Right cardiac atrium (tissue), 5 donors: ENCODE results near the gene KLK14. TPM values are rescaled to one million over a fixed set of nuclear protein-coding genes. Genes with fewer than 3 reads are reported as not detected.

Experiments
- ATAC-seq, 2 donors: fragments of 200-7000 bp; cut with Tn5 transposase; one replicate each; pipeline versions ENCODE4 v1.8.0 to v1.9.1; 2020; ENCODE audit warnings: moderate library complexity in 2 of 2, mild to moderate bottlenecking in 1 of 2
- DNase-seq, 3 donors: peaks; one replicate each; pipeline ENCODE4 v3.0.0-alpha.2; 2020
- H3K27ac ChIP-seq: one replicate; pipeline ENCODE4 v1.5.1; 2013; ENCODE audit warnings: mild to moderate bottlenecking, low read length, control low read depth, moderate library complexity
- H3K27me3 ChIP-seq: one replicate; pipeline ENCODE4 v1.6.1; 2013; ENCODE audit not compliant: control insufficient read depth, insufficient read depth
- H3K4me1 ChIP-seq: one replicate; pipeline ENCODE4 v1.6.1; 2013; ENCODE audit warnings: low read length; ENCODE audit not compliant: control insufficient read depth, insufficient read depth
- H3K4me3 ChIP-seq: one replicate; pipeline ENCODE4 v1.5.1; 2013; ENCODE audit warnings: low read length, control low read depth
- H3K9me3 ChIP-seq: one replicate; pipeline ENCODE4 v1.6.1; 2013; ENCODE audit warnings: low read length; ENCODE audit not compliant: control insufficient read depth
- WGBS: extraction: QIAGEN DNeasy Blood & Tissue Kit; methylation state at CpG from one replicate; pipeline ENCODE4 v1.1.7; 2013; 5-methylcytosine and 5-hydroxymethylcytosine counted together
- intact Hi-C, 4 donors: fragments of 100-400 bp; cut with DNase I; formaldehyde crosslinking; loops; one replicate each; pipeline versions ENCODE4 v1.11.0 to v1.14.0; 2022 to 2023
- polyA plus RNA-seq: library from polyadenylated mRNA; stranded (reverse); fragments of 200-250 nt; gene quantifications from one replicate; pipeline ENCODE4 v1.2.3, GENCODE V29; 2013
- total RNA-seq, 4 donors: library from RNA; stranded (reverse); fragmentation: NEBNext Ultra II Directional; extraction: Animal tissue kit (Norgen Biotek cat#: 25700); gene quantifications; one replicate each; pipeline ENCODE4 v1.2.1, GENCODE V29; 2021
- donor health status: healthy with polysubstance abuse.
- donor health status: DM: no; HTN: yes; CAD: no.
- donor health status: DM: no; HTN: no; CAD: no.
- donor health status: DM: no; HTN: yes; CAD: no; lungs with severe emphysema.
- donor health status: DM: yes; HTN: yes; CAD: no.

KLK14 gene
- total and polyA plus RNA-seq, 5 donors = 0.31 to 1.0 TPM; not detected in 3

DNA sequence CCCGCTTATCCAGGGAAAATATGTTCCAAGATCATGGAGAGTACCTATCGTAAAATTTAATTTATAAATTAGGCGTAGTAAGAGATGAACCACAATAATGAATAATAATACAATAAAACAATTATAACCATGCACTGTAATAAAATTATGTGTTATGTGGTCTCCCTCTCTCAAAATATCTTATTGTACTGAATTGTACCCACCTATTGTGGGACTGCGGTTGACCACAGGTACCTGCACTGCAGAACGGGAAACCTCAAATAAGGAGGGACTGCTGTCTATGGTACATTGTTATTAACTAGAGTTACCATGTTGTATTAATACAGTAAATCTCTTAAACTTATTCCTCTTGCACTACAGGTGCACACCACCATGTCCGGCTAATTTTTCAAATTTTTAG, 42.5 kb downstream of the KLK14 start:
- H3K27ac ChIP-seq = no peak overlapping the region
- no peaks in the 10 kb centered on the region for H3K27me3 ChIP-seq
- ATAC-seq (no peak), DNase-seq (no peak)
- intact Hi-C loops = no loop called here
- no peaks in the 10 kb centered on the region for H3K4me1 ChIP-seq
- H3K9me3 ChIP-seq = no peaks in the 10 kb centered on the region
- no peak overlapping the region for H3K4me3 ChIP-seq
- 91% methylated on average over 6 of the region's 6 CpGs for WGBS

DNA sequence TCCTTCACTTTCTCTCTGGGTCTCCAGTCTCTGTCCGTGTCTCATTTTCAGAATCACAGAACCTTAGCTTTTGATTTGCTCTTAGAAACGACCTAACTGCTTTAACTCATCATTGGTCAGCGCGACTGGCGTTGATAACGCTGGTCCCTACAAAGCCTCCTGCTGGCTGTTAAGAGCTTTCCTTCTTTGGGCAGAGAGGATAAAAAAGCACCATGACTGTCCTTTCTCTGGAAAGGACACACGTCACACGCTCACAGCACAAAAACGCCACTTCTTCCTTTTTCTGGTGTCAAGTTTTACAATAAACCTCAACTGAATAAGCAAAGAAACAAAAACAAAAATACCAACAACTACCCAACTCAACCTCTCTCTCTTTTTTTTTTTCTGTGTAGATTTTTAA, 46.2 kb downstream of the KLK14 start:
- H3K27me3 ChIP-seq = no peaks in the 10 kb centered on the region
- 29% methylated on average over 9 of the region's 9 CpGs for whole genome bisulfite sequencing
- H3K4me1 ChIP-seq = no peaks in the 10 kb centered on the region
- ATAC-seq (no peak), DNase-seq (no peak)
- H3K9me3 ChIP-seq = no peaks in the 10 kb centered on the region
- H3K27ac ChIP-seq = no peak overlapping the region
- H3K4me3 ChIP-seq = no peak overlapping the region
- intact Hi-C loops = no loop called here

DNA sequence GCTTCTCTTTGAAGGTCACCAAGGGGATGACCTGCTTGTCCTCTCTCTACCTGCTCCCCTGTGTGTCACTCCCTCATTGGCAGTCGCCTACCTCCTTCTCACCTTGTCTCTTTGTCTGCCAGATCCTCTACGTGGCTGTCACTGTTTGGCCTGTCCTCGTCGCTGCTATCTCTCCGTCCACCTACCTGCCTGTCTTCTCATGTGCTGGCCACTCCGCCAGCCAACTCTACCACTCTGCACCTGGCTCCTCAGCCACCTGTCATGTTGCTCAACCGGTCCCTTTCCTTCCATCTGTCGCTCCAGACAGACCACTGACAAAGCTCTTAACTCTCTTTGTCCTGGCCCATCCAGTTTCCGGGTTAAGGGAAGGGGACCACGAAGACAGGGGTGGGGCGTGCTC, 48.0 kb downstream of the KLK14 start, which contains the start of gene KLK12:
Gene KLK12 (minus strand): TSS at position 299 of the 400 bp plus-strand sequence. CDS start 381 bp downstream, outside the sequence.
- no peak for ATAC-seq
- WGBS = 46% methylated on average over 11 of the region's 11 CpGs
- Histone ChIP-seq H3K4me1 (no peaks in the 10 kb centered on the region), H3K27ac (no peak within 1 kb of the TSS), H3K4me3 (no peak within 1 kb of the TSS), H3K9me3 (no peaks in the 10 kb centered on the region), H3K27me3 (no peaks in the 10 kb centered on the region)
- DNase-seq = no peak
- intact Hi-C loops = no loop called here

DNA sequence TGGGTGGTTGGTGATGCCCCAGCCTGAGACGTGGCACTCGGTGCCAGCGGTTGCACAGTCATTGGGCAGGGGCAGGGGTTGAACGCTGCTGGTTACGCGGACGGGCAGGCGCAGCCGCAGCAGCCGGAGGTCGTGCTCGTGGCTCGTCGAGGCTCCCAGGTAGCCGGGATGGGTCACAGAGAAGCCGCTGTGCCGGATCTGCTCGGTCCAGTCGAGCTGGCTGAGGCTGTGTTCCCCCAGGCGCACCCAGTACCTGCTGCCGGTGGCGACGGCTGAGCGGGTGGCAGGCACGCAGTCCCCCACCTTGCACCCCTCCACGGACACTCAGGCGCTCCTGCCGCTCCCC, 50.8 kb downstream of the KLK14 start:
- ATAC-seq (no peak), DNase-seq (no peak)
- no peak overlapping the region for H3K4me3 ChIP-seq
- 90% methylated on average over 28 of the region's 28 CpGs for WGBS
- H3K9me3 ChIP-seq = no peaks in the 10 kb centered on the region
- intact Hi-C loops = no loop called here
- no peaks in the 10 kb centered on the region for H3K27me3 ChIP-seq
- no peaks in the 10 kb centered on the region for H3K4me1 ChIP-seq
- no peak overlapping the region for H3K27ac ChIP-seq

DNA sequence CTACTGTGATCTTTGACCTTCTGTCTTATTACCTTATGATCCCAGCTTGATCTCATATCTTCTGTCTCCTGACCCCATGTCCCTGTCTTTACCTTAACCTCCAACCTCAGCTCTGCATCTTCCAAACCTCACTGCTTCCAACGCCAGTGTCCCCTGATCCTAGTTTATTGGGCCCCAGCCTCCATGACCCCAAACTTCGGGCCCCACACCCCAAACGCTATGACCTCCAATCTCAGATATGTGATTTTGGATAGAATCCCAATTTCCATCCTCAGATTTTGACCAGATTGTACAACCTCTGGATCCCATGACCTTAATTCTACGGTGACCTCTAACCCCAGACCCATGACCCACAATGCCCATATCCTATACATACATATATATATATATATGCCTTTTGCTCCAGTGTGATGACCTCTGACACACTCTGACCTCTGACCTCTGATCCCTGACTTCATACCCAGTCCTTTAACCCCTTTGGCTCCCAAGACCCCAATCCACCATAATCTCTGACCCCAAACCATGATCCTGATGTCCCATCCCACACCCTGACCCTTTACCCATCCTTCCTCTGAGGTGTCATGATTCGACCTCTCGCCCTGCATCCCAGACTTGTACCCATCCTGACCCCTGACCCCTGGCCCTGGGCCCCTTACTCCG, 51.3 kb downstream of the KLK14 start:
- 85% methylated on average over 7 of the region's 7 CpGs for whole genome bisulfite sequencing
- ATAC-seq (no peak), DNase-seq (no peak)
- Histone ChIP-seq H3K27me3 (no peaks in the 10 kb centered on the region), H3K4me3 (no peak overlapping the region), H3K9me3 (no peaks in the 10 kb centered on the region), H3K4me1 (no peaks in the 10 kb centered on the region), H3K27ac (no peak overlapping the region)
- intact Hi-C loops = no loop called here

DNA sequence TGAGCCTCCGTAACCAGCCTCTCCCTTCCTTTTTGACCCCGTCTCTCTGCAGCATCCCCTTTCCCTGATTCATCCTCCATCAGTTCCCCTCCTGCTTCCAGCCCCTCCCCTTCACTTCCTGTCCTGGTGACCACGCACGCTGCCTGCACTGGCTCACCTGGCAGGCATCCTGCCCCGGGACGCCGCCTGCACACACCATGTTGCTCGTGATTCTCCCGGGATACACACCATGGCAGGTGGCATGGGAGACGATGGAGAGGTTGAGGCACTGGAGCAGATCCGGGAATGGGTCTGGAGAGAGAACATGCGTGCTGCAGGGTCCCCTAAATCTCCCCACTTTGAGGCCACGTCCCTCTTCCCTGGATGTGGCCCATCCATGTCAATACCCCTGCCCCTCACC, 52.1 kb downstream of the KLK14 start:
- Histone ChIP-seq H3K27me3 (no peaks in the 10 kb centered on the region), H3K27ac (no peak overlapping the region), H3K4me1 (no peaks in the 10 kb centered on the region), H3K9me3 (no peaks in the 10 kb centered on the region), H3K4me3 (no peak overlapping the region)
- no peak for ATAC-seq
- WGBS = 77% methylated on average over 13 of the region's 13 CpGs
- no peak for DNase-seq
- intact Hi-C loops = no loop called here

DNA sequence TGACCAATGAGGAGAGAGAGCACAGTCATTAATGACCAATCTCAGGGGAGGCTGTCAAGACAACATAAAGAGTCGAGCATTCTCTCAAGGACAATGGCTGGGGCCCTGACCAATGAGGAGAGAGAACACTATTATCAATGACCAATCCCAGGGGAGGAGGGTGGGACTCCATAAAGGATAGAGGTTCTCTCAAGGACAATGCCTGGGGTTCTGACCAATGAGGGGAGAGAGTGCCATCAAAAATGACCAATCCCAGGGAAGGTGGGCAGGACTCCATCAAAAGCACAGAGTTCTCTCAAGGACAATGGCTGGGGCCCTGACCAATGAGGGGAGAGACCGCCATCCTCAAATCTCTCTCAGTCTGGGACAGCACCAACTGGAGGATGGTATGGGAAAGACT, 53.0 kb downstream of the KLK14 start:
- no peak overlapping the region for H3K4me3 ChIP-seq
- H3K9me3 ChIP-seq = no peaks in the 10 kb centered on the region
- DNase-seq = no peak
- H3K27me3 ChIP-seq = no peaks in the 10 kb centered on the region
- no peaks in the 10 kb centered on the region for H3K4me1 ChIP-seq
- intact Hi-C loops = loop anchor here in 1 of 4 donors (5.0 to 10.0 kb wide), 2 partner anchors 63 to 135 kb away; no protein-coding TSS in a partner anchor
- WGBS = 79% methylated on average over 2 of the region's 2 CpGs
- no peak overlapping the region for H3K27ac ChIP-seq
- no peak for ATAC-seq

Other genes with a start within 250 kb of the KLK14 start
- gene KLK15, start 249.3 kb downstream of the KLK14 start, total RNA-seq = not detected
- not detected for gene KLK15, start 249.3 kb downstream of the KLK14 start, polyA plus RNA-seq
- gene KLK3, start 228.0 kb downstream of the KLK14 start, total RNA-seq = not detected
- not detected for gene KLK3, start 228.0 kb downstream of the KLK14 start, polyA plus RNA-seq
- gene KLK2, start 209.4 kb downstream of the KLK14 start, total RNA-seq = not detected
- not detected for gene KLK2, start 209.4 kb downstream of the KLK14 start, polyA plus RNA-seq
- gene KLK4, start 171.5 kb downstream of the KLK14 start, total RNA-seq = not detected
- not detected for gene KLK4, start 171.5 kb downstream of the KLK14 start, polyA plus RNA-seq
- not detected for gene KLK5, start 129.8 kb downstream of the KLK14 start, total RNA-seq
- not detected for gene KLK5, start 129.8 kb downstream of the KLK14 start, polyA plus RNA-seq
- not detected for gene KLK6, start 113.3 kb downstream of the KLK14 start, total RNA-seq
- gene KLK6, start 113.3 kb downstream of the KLK14 start, polyA plus RNA-seq = not detected
- gene KLK7, start 99.0 kb downstream of the KLK14 start, total RNA-seq = not detected
- gene KLK7, start 99.0 kb downstream of the KLK14 start, polyA plus RNA-seq = not detected
- gene KLK8, start 81.3 kb downstream of the KLK14 start, total RNA-seq = not detected
- gene KLK8, start 81.3 kb downstream of the KLK14 start, polyA plus RNA-seq = 0.07 TPM
- under 1 TPM in 3 of 4 donors, not detected in 1; 0.48 to 0.89 (median 0.50) TPM for gene KLK10, start 63.2 kb downstream of the KLK14 start, total RNA-seq
- gene KLK10, start 63.2 kb downstream of the KLK14 start, polyA plus RNA-seq = 0.48 TPM
- under 1 TPM in 3 of 4 donors, not detected in 1; 0.50 to 0.69 (median 0.50) TPM for gene KLK11, start 56.3 kb downstream of the KLK14 start, total RNA-seq
- 0.14 TPM for gene KLK11, start 56.3 kb downstream of the KLK14 start, polyA plus RNA-seq
- not detected for gene KLK12, start 47.9 kb downstream of the KLK14 start, total RNA-seq
- not detected for gene KLK12, start 47.9 kb downstream of the KLK14 start, polyA plus RNA-seq
- not detected for gene KLK13, start 17.8 kb downstream of the KLK14 start, total RNA-seq
- 0.20 TPM for gene KLK13, start 17.8 kb downstream of the KLK14 start, polyA plus RNA-seq
- gene CTU1, start 25.5 kb upstream of the KLK14 start, total RNA-seq = 1 to 10 TPM; 4.2 to 5.3 (median 4.4) TPM
- gene CTU1, start 25.5 kb upstream of the KLK14 start, polyA plus RNA-seq = 2.0 TPM
- 1 to 10 TPM; 2.9 to 6.0 (median 4.7) TPM for gene SIGLEC9, start 42.0 kb upstream of the KLK14 start, total RNA-seq
- gene SIGLEC9, start 42.0 kb upstream of the KLK14 start, polyA plus RNA-seq = 1.2 TPM
- gene SIGLEC7, start 59.4 kb upstream of the KLK14 start, total RNA-seq = 1 to 10 TPM; 1.3 to 2.4 (median 2.0) TPM
- 0.59 TPM for gene SIGLEC7, start 59.4 kb upstream of the KLK14 start, polyA plus RNA-seq
- 1 to 10 TPM; 2.3 to 6.0 (median 4.1) TPM for gene CD33, start 142.2 kb upstream of the KLK14 start, total RNA-seq
- 2.4 TPM for gene CD33, start 142.2 kb upstream of the KLK14 start, polyA plus RNA-seq
- not detected for gene SIGLECL1, start 168.2 kb upstream of the KLK14 start, total RNA-seq
- not detected for gene SIGLECL1, start 168.2 kb upstream of the KLK14 start, polyA plus RNA-seq
- gene IGLON5, start 228.8 kb upstream of the KLK14 start, total RNA-seq = under 1 TPM in 1 of 4 donors, not detected in 3; 0.31 TPM
- gene IGLON5, start 228.8 kb upstream of the KLK14 start, polyA plus RNA-seq = 0.07 TPM